ENCODE results near the gene RBM42. TPM values are rescaled to one million over a fixed set of nuclear protein-coding genes. Genes with fewer than 3 reads are reported as not detected.

RBM42 gene
- total RNA-seq, 4 donors from 2014 or later = 49.4 to 90.9 (median 65.6) TPM

DNA sequence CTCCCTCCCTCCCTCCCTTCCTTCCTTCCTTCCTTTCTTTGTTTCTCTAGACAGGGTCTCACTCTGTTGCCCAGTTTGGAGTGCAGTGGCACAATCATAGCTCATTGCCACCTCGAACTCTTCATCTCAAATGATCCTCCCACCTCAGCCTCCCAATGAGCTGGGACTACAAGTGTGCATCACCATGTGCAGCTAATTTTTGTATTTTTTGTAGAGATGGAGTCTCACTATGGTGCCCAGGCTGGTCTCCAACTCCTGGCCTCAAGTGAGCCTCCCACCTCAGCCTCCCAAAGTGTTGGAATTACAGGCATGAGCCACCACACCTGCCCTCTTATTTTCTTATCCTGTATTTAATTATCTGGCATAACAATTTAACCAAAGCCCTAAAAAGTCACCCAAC, 41.9 kb downstream of the RBM42 start:
- Histone ChIP-seq H3K36me3 (no peaks in the 10 kb centered on the region), H3K4me3 (replicated peaks in 1 of 3) (no peak overlapping the region), H3K9me3 (no peaks in the 10 kb centered on the region), H3K27me3 (peaks cover 14% of the 10 kb centered on the region), H3K27ac (no peak overlapping the region), H3K4me1 (peaks cover 0 to 5% of the 10 kb centered on the region in 2 donors)
- DNase-seq = no peak
- intact Hi-C loops (cut with DNase I) = no loop called here
- WGBS, 2 donors = 78 to 91% methylated on average over 1 of the region's 1 CpG
- TF ChIP-seq POLR2A (IDR thresholded peaks at IDR 0.05) (no peak), CTCF (IDR thresholded peaks at IDR 0.05) (no peak)

GRCh38 chr19:35671818-35672217, 43.0 kb downstream of the RBM42 start:
- peaks cover 0 to 5% of the 10 kb centered on the region in 2 donors for H3K4me1 ChIP-seq
- no peak overlapping the region for H3K27ac ChIP-seq
- DNase-seq = no peak
- 52 to 54% methylated on average over 3 of the region's 3 CpGs for WGBS, 2 donors
- H3K9me3 ChIP-seq = no peaks in the 10 kb centered on the region
- no peaks in the 10 kb centered on the region for H3K36me3 ChIP-seq
- no peak overlapping the region for H3K4me3 ChIP-seq (replicated peaks in 1 of 3)
- no peak for TF ChIP-seq CTCF (IDR thresholded peaks at IDR 0.05)
- no peak for TF ChIP-seq POLR2A (IDR thresholded peaks at IDR 0.05)
- H3K27me3 ChIP-seq = peaks cover 14% of the 10 kb centered on the region
- intact Hi-C loops (cut with DNase I) = no loop called here

- intact Hi-C loops (cut with DNase I) = no loop called here
- TF ChIP-seq POLR2A (IDR thresholded peaks at IDR 0.05) = no peak
- no peak for TF ChIP-seq CTCF (IDR thresholded peaks at IDR 0.05)
- Histone ChIP-seq H3K27ac (no peak overlapping the region), H3K4me3 (replicated peaks in 1 of 3) (peak overlapping the region in 1 of 3 donors; percentile 4), H3K27me3 (peaks cover 14% of the 10 kb centered on the region), H3K4me1 (peaks cover 0 to 5% of the 10 kb centered on the region in 2 donors), H3K9me3 (no peaks in the 10 kb centered on the region), H3K36me3 (no peaks in the 10 kb centered on the region)
- 6 to 11% methylated on average over 18 to 32 of the region's 39 CpGs for WGBS, 2 donors
- DNase-seq = peak; percentile 9 to 19
These were observed 44.4 kb downstream of the RBM42 start for GRCh38 chr19:35673121-35673804.

DNA sequence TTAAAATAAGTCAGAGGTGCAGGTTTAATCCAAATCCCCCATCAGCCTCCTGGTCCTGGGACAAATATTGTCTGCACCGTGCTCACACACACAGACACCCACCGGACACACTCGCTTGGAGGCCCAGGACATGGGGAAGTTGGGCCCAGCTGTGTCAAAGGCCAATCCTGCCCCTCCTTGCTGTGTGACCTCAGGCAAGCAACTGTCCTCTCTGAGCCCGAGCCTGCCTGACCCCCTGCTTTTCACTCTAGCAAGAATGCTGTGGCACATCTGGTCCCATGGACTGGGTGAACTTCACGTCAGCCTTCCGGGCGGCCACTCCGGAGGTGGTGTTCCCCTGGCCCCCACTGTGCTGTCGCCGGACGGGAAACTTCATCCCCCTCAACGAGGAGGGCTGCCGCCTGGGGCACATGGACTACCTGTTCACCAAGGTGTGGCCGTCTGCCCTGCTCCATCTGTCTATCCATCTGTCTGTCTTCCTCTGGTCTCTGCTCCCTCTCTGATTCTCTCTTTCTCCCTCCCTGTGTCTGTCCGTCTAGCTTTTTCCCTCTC, 46.8 kb downstream of the RBM42 start:
- no peak for TF ChIP-seq CTCF (IDR thresholded peaks at IDR 0.05)
- no peak for TF ChIP-seq POLR2A (IDR thresholded peaks at IDR 0.05)
- intact Hi-C loops (cut with DNase I) = no loop called here
- H3K27me3 ChIP-seq = peaks cover 14% of the 10 kb centered on the region
- no peak overlapping the region for H3K27ac ChIP-seq
- no peaks in the 10 kb centered on the region for H3K9me3 ChIP-seq
- H3K4me1 ChIP-seq = peaks cover 0 to 5% of the 10 kb centered on the region in 2 donors
- 71 to 77% methylated on average over 15 of the region's 15 CpGs for WGBS, 2 donors
- no peak for DNase-seq
- no peak overlapping the region for H3K4me3 ChIP-seq (replicated peaks in 1 of 3)
- no peaks in the 10 kb centered on the region for H3K36me3 ChIP-seq

Other genes starting within 250 kb of the RBM42 start
- under 1 TPM in 1 of 4 donors, not detected in 3; 0.27 TPM for gene FFAR2, start 180.8 kb upstream of the RBM42 start, total RNA-seq
- 1 to 10 TPM in 1 of 4 donors, not detected in 3; 2.7 TPM for gene KRTDAP, start 138.6 kb upstream of the RBM42 start, total RNA-seq
- gene DMKN, start 115.4 kb upstream of the RBM42 start, total RNA-seq = 100 to 1,000 TPM; 164 to 348 (median 213) TPM
- gene SBSN, start 100.7 kb upstream of the RBM42 start, total RNA-seq = 1 to 10 TPM in 1 of 4 donors, not detected in 3; 1.2 TPM
- 1 to 10 TPM in 1 of 4 donors, not detected in 3; 1.6 TPM for gene GAPDHS, start 95.6 kb upstream of the RBM42 start, total RNA-seq
- 100 to 1,000 TPM; 186 to 202 (median 188) TPM for gene TMEM147, start 83.4 kb upstream of the RBM42 start, total RNA-seq
- gene ATP4A, start 65.4 kb upstream of the RBM42 start, total RNA-seq = 1 to 10 TPM in 1 of 4 donors, under 1 TPM in 3; 0.27 to 1.9 (median 0.33) TPM
- not detected for gene PMIS2, start 42.9 kb upstream of the RBM42 start, total RNA-seq
- 10 to 100 TPM in 3 of 4 donors, 1 to 10 TPM in 1; 7.9 to 17.8 (median 10.2) TPM for gene HAUS5, start 16.3 kb upstream of the RBM42 start, total RNA-seq
- gene ETV2, start 12.7 kb downstream of the RBM42 start, total RNA-seq = under 1 TPM in 1 of 4 donors, not detected in 3; 0.56 TPM
- gene COX6B1, start 19.3 kb downstream of the RBM42 start, total RNA-seq = 100 to 1,000 TPM; 139 to 941 (median 369) TPM
- not detected for gene UPK1A, start 37.5 kb downstream of the RBM42 start, total RNA-seq
- gene ZBTB32, start 75.5 kb downstream of the RBM42 start, total RNA-seq = not detected
- gene KMT2B, start 89.0 kb downstream of the RBM42 start, total RNA-seq = 10 to 100 TPM; 12.4 to 29.4 (median 19.7) TPM
- 1 to 10 TPM; 5.2 to 6.1 (median 5.9) TPM for gene IGFLR1, start 113.4 kb downstream of the RBM42 start, total RNA-seq
- gene U2AF1L4, start 116.4 kb downstream of the RBM42 start, total RNA-seq = 10 to 100 TPM; 29.7 to 51.7 (median 36.8) TPM
- gene PSENEN, start 116.6 kb downstream of the RBM42 start, total RNA-seq = 10 to 100 TPM; 34.0 to 73.8 (median 40.5) TPM
- gene LIN37, start 119.5 kb downstream of the RBM42 start, total RNA-seq = 10 to 100 TPM in 2 of 4 donors, 1 to 10 TPM in 2; 8.2 to 21.5 (median 14.1) TPM
- gene HSPB6, start 128.0 kb downstream of the RBM42 start, total RNA-seq = 10 to 100 TPM; 17.3 to 31.8 (median 23.1) TPM
- 10 to 100 TPM in 3 of 4 donors, 1 to 10 TPM in 1; 8.2 to 34.3 (median 13.2) TPM for gene PROSER3, start 129.1 kb downstream of the RBM42 start, total RNA-seq
- gene ARHGAP33, start 146.5 kb downstream of the RBM42 start, total RNA-seq = 10 to 100 TPM in 3 of 4 donors, 1 to 10 TPM in 1; 4.2 to 16.0 (median 13.0) TPM
- gene PRODH2, start 183.8 kb downstream of the RBM42 start, total RNA-seq = not detected
- gene NPHS1, start 223.5 kb downstream of the RBM42 start, total RNA-seq = not detected
- under 1 TPM in 2 of 4 donors, not detected in 2; 0.20 to 0.33 TPM for gene KIRREL2, start 227.9 kb downstream of the RBM42 start, total RNA-seq
- gene APLP1, start 239.5 kb downstream of the RBM42 start, total RNA-seq = 1 to 10 TPM in 2 of 4 donors, under 1 TPM in 2; 0.67 to 5.3 (median 2.8) TPM